H1 (cell line): ENCODE results near the gene DNAH8. TPM values are rescaled to one million over a fixed set of nuclear protein-coding genes. Genes with fewer than 3 reads are reported as not detected.
A peak's percentile ranks its signal among the peaks of the same experiment; 100 is the strongest.

Experiments
- CTCF ChIA-PET: fragments of 300-600 bp; sonication (Branson Sonifier 250); formaldehyde crosslinking; loops from one replicate; lab custom pipeline; 2021; ENCODE audit not compliant: partially characterized antibody; lab: Charles Lee
- POLR2A ChIA-PET: fragments of 300-600 bp; sonication (Branson Sonifier 250); formaldehyde crosslinking; loops from one replicate; lab custom pipeline; 2021; ENCODE audit warnings: inconsistent platforms; ENCODE audit not compliant: partially characterized antibody; lab: Charles Lee
- DNase-seq, 2 experiments: peaks; one replicate each; pipeline versions ENCODE4 v3.0.0 to v3.0.0-alpha.2; 2010 to 2022; ENCODE audit warnings: low spot score in 2 of 2, low read depth in 1 of 2, mixed read lengths in 1 of 2
- FAIRE-seq: peaks from 2 replicates; lab custom pipeline; 2011; peaks lifted over from hg19 to GRCh38; lab: Jason Lieb, UNC
- H2AFZ ChIP-seq: 2 replicates; pipeline ENCODE4 v1.8.1; 2012; ENCODE audit warnings: low read length, inconsistent platforms
- H2AK5ac ChIP-seq: 2 replicates; pipeline ENCODE4 v1.6.1; 2013; ENCODE audit warnings: low read depth, low read length
- H2BK120ac ChIP-seq: replicated peaks from 2 replicates; pipeline ENCODE3; 2013; ENCODE audit warnings: low read depth, low read length, inconsistent platforms
- H2BK12ac ChIP-seq: 2 replicates; pipeline ENCODE4 v1.6.1; 2013; ENCODE audit warnings: low read depth, low read length
- H2BK15ac ChIP-seq: 2 replicates; pipeline ENCODE4 v1.6.1; 2013; ENCODE audit warnings: low read length
- H2BK20ac ChIP-seq: 2 replicates; pipeline ENCODE4 v1.6.1; 2013; ENCODE audit warnings: low read length
- H2BK5ac ChIP-seq: 2 replicates; pipeline ENCODE4 v1.6.1; 2013; ENCODE audit warnings: low read depth, low read length
- H3K14ac ChIP-seq: 2 replicates; pipeline ENCODE4 v1.6.1; 2013; ENCODE audit warnings: inconsistent platforms; ENCODE audit not compliant: insufficient read length
- H3K18ac ChIP-seq: 2 replicates; pipeline ENCODE4 v1.6.1; 2013; ENCODE audit warnings: low read length; ENCODE audit errors: extremely low read depth
- H3K23ac ChIP-seq: 2 replicates; pipeline ENCODE4 v1.6.1; 2013; ENCODE audit warnings: inconsistent platforms; ENCODE audit not compliant: insufficient read length
- H3K23me2 ChIP-seq: 2 replicates; pipeline ENCODE4 v1.6.1; 2013; ENCODE audit warnings: low read depth, low read length
- H3K27ac ChIP-seq: 2 replicates; pipeline ENCODE4 v1.6.1; 2011; ENCODE audit warnings: low read depth, low read length, inconsistent platforms
- H3K27me3 ChIP-seq, 4 experiments: replicated peaks in 1 of 4; 1 replicate in 1 of 4; 2 replicates in 3 of 4; pipeline versions ENCODE4 v1.6.1 to v1.8.1; 2011 to 2013; ENCODE audit warnings: low read length in 3 of 4, mild to moderate bottlenecking in 3 of 4, inconsistent platforms in 2 of 4, mixed read lengths in 2 of 4, moderate library complexity in 1 of 4; ENCODE audit not compliant: control insufficient read depth in 3 of 4, insufficient read depth in 3 of 4; ENCODE audit errors: extremely low read depth in 1 of 4
- H3K36me3 ChIP-seq, 4 experiments: 2 replicates each; pipeline versions ENCODE4 v1.6.1 to v1.8.1; 2011 to 2013; ENCODE audit warnings: mild to moderate bottlenecking in 4 of 4, low read length in 3 of 4, moderate library complexity in 2 of 4, control low read depth in 1 of 4, inconsistent platforms in 1 of 4; ENCODE audit not compliant: insufficient read depth in 4 of 4, control insufficient read depth in 2 of 4
- H3K4ac ChIP-seq: replicated peaks from 2 replicates; pipeline ENCODE3; 2013; ENCODE audit warnings: low read length, low read depth, mixed read lengths, inconsistent platforms; ENCODE audit not compliant: insufficient read length
- H3K4me1 ChIP-seq, 4 experiments: replicated peaks in 1 of 4; 1 replicate in 1 of 4; 2 replicates in 3 of 4; pipeline versions ENCODE4 v1.6.1 to v1.8.1; 2011 to 2013; ENCODE audit warnings: low read length in 3 of 4, inconsistent platforms in 2 of 4, mixed read lengths in 1 of 4; ENCODE audit not compliant: insufficient read depth in 4 of 4, control insufficient read depth in 3 of 4
- H3K4me2 ChIP-seq, 2 experiments: 2 replicates each; pipeline versions ENCODE4 v1.6.1 to v1.8.1; 2011 to 2013; ENCODE audit warnings: low read depth in 2 of 2, low read length in 2 of 2, control low read depth in 1 of 2, inconsistent platforms in 1 of 2, mild to moderate bottlenecking in 1 of 2; ENCODE audit not compliant: insufficient read depth in 1 of 2
- H3K4me3 ChIP-seq, 4 experiments: fragments of 200-600, 300-600 bp in 1 of 4; sonication (generic), shearing (Covaris generic), sonication (Bioruptor Twin) in 1 of 4; 2 replicates each; pipeline versions ENCODE4 v1.5.1 to v1.8.1; 2011 to 2016; ENCODE audit warnings: low read length in 4 of 4, low read depth in 3 of 4, control low read depth in 2 of 4, inconsistent platforms in 2 of 4, mild to moderate bottlenecking in 2 of 4, mixed read lengths in 1 of 4, moderate library complexity in 1 of 4; ENCODE audit not compliant: insufficient read depth in 2 of 4; ENCODE audit errors: extremely low read depth in 1 of 4
- H3K56ac ChIP-seq: replicated peaks from 2 replicates; pipeline ENCODE3; 2013; ENCODE audit warnings: low read depth, mild to moderate bottlenecking, mixed read lengths, low read length, inconsistent platforms; ENCODE audit not compliant: insufficient read length
- H3K79me1 ChIP-seq: 2 replicates; pipeline ENCODE4 v1.6.1; 2013; ENCODE audit warnings: low read depth, low read length, control low read depth
- H3K79me2 ChIP-seq, 2 experiments: 2 replicates each; pipeline versions ENCODE4 v1.6.1 to v1.8.1; 2012 to 2013; ENCODE audit warnings: low read length in 2 of 2, mild to moderate bottlenecking in 2 of 2, inconsistent platforms in 1 of 2; ENCODE audit not compliant: insufficient read depth in 2 of 2, control insufficient read depth in 1 of 2
- H3K9ac ChIP-seq, 4 experiments: replicated peaks in 1 of 4; 1 replicate in 1 of 4; 2 replicates in 3 of 4; pipeline versions ENCODE4 v1.6.1 to v1.8.1; 2011 to 2013; ENCODE audit warnings: low read depth in 3 of 4, low read length in 3 of 4, control low read depth in 2 of 4, mild to moderate bottlenecking in 2 of 4, moderate library complexity in 2 of 4, inconsistent platforms in 1 of 4; ENCODE audit errors: extremely low read depth in 1 of 4
- H3K9me3 ChIP-seq, 2 experiments: 2 replicates each; pipeline versions ENCODE4 v1.6.1 to v1.8.1; 2012 to 2013; ENCODE audit warnings: mild to moderate bottlenecking in 2 of 2, moderate library complexity in 2 of 2, control low read depth in 1 of 2, inconsistent platforms in 1 of 2, low read depth in 1 of 2, low read length in 1 of 2, mixed read lengths in 1 of 2; ENCODE audit not compliant: insufficient read depth in 2 of 2
- H4K20me1 ChIP-seq, 2 experiments: replicated peaks in 1 of 2; 2 replicates each; pipeline versions ENCODE3 to v1.8.1; 2011 to 2013; ENCODE audit warnings: inconsistent platforms in 2 of 2, low read length in 2 of 2, mild to moderate bottlenecking in 1 of 2; ENCODE audit not compliant: insufficient read depth in 2 of 2, control insufficient read depth in 1 of 2
- H4K5ac ChIP-seq: 2 replicates; pipeline ENCODE4 v1.6.1; 2013; ENCODE audit warnings: low read length, low read depth, mixed read lengths, inconsistent platforms; ENCODE audit not compliant: insufficient read length
- H4K8ac ChIP-seq: 2 replicates; pipeline ENCODE4 v1.8.0; 2013; ENCODE audit warnings: mild to moderate bottlenecking, moderate library complexity, low read length, inconsistent platforms; ENCODE audit not compliant: insufficient read depth; ENCODE audit errors: extremely low read depth
- H4K91ac ChIP-seq: replicated peaks from 2 replicates; pipeline ENCODE3; 2013; ENCODE audit warnings: low read length, mixed read lengths, inconsistent platforms; ENCODE audit not compliant: insufficient read length
- BCL11A ChIP-seq, 2 experiments: IDR thresholded peaks; one replicate each; pipeline ENCODE4 v1.6.1; 2011; ENCODE audit warnings: low read depth in 2 of 2, low read length in 2 of 2, mild to moderate bottlenecking in 2 of 2
- CTCF ChIP-seq, 3 experiments: IDR thresholded peaks; 1 replicate in 2 of 3; 2 replicates in 1 of 3; pipeline versions ENCODE4 v1.5.1 to v1.6.1; 2011; ENCODE audit warnings: low read length in 3 of 3, mild to moderate bottlenecking in 3 of 3, inconsistent platforms in 2 of 3, low read depth in 1 of 3, moderate library complexity in 1 of 3; ENCODE audit not compliant: insufficient read depth in 1 of 3; ENCODE audit errors: control extremely low read depth in 1 of 3
- EGR1 ChIP-seq: IDR thresholded peaks from 2 replicates; pipeline ENCODE4 v1.6.1; 2011; ENCODE audit warnings: low read depth, low read length, borderline replicate concordance
- PHF8 ChIP-seq: fragments of 200-600 bp; sonication (generic); conservative IDR thresholded peaks from 2 replicates; pipeline ENCODE4 v1.7.1; 2012; ENCODE audit warnings: low read depth, mild to moderate bottlenecking, inconsistent platforms, low read length, moderate library complexity
- TAF1 ChIP-seq: IDR thresholded peaks from 2 replicates; pipeline ENCODE4 v1.6.1; 2011; ENCODE audit warnings: mild to moderate bottlenecking, low read depth, low read length
- USF2 ChIP-seq: IDR thresholded peaks from 2 replicates; pipeline ENCODE4 v1.6.1; 2011; ENCODE audit warnings: low read length, improper control_type of control experiment
- WGBS, 2 experiments: shearing (Covaris generic) in 1 of 2; methylation state at CpG; one replicate each; pipeline versions ENCODE4 v1.1.6 to v1.1.7; 2013 to 2015; ENCODE audit warnings: low lambda C conversion rate in 2 of 2, mixed read lengths in 2 of 2, inconsistent platforms in 1 of 2, low coverage in 1 of 2, missing lambda C conversion rate in 1 of 2; ENCODE audit not compliant: insufficient replicate concordance in 2 of 2, insufficient coverage in 1 of 2, insufficient read length in 1 of 2; ENCODE audit errors: extremely low coverage in 1 of 2, missing lambda C conversion rate in 1 of 2; 5-methylcytosine and 5-hydroxymethylcytosine counted together
- polyA plus RNA-seq, 7 experiments: library from polyadenylated mRNA; depleted of rRNA in 3 of 7; stranded (reverse) in 5 of 7; unstranded in 2 of 7; fragments of >200 nt in 5 of 7; fragments of 200-250 nt in 2 of 7; gene quantifications; 1 replicate in 5 of 7; 2 replicates in 1 of 7; 4 replicates in 1 of 7; pipeline versions ENCODE4 v1.2.1 to v1.2.3, GENCODE V29; 2011 to 2013; ENCODE audit warnings: missing spikeins in 2 of 7, mixed read lengths in 2 of 7
- total RNA-seq: library from RNA; stranded (reverse); fragmentation: NEBNext Ultra II Directional; extraction: Animal tissue kit (Norgen Biotek cat#: 25700); gene quantifications from 2 replicates; pipeline ENCODE4 v1.2.1, GENCODE V29; 2021

The DNAH8 gene
- total and polyA plus RNA-seq, 2 of the 8 experiments (the other 6 are each of a cell fraction or from before 2014, with no cell fraction given) = under 0.01 TPM; not detected in 1

GRCh38 chr6:38714239-38715015 lies 684 bp upstream of the DNAH8 start:
- ChIA-PET POLR2A (interaction anchor here (1.7 kb wide), 1 partner anchor 12 kb away, joined by 8 read pairs; the partner anchor contains the start of gene GLO1), CTCF (interaction anchor here (0.5 to 0.6 kb wide), 2 partner anchors 199 to 1042 kb away, joined by 3 to 4 read pairs; no protein-coding TSS in a partner anchor)
- Histone ChIP-seq H2AFZ (no peak overlapping the region), H4K91ac (no peak overlapping the region), H3K79me2 (no peaks in the 10 kb centered on the region), H3K36me3 (no peaks in the 10 kb centered on the region; a peak in 1 of 8 replicates), H3K27ac (no peak overlapping the region), H3K79me1 (no peaks in the 10 kb centered on the region), H2BK120ac (no peak overlapping the region), H2BK20ac (no peak overlapping the region), H2AK5ac (no peak overlapping the region), H4K20me1 (no peaks in the 10 kb centered on the region), H2BK12ac (no peak overlapping the region), H3K4ac (no peak overlapping the region), H4K8ac (no peak overlapping the region), H3K23me2 (no peaks in the 10 kb centered on the region), H2BK15ac (no peak overlapping the region), H3K56ac (no peak overlapping the region), H3K9me3 (peaks cover 2 to 3% of the 10 kb centered on the region in 2 experiments; a peak in 1 of 4 replicates), H2BK5ac (no peak overlapping the region), H3K27me3 (peaks cover 5 to 21% (median 15%) of the 10 kb centered on the region in 4 experiments; a peak in 6 of 7 replicates), H4K5ac (no peak overlapping the region), H3K18ac (no peak overlapping the region), H3K4me1 (no peaks in the 10 kb centered on the region), H3K14ac (no peak overlapping the region), H3K9ac (no peak overlapping the region), H3K4me2 (peak overlapping the region; percentile 62 to 64; a peak in 3 of 4 replicates), H3K4me3 (peak overlapping the region; percentile 17 to 60 (median 28); a peak in 5 of 8 replicates), H3K23ac (no peak overlapping the region)
- DNase-seq = no peak
- FAIRE-seq = no peak
- WGBS, 2 experiments = 76% methylated on average over 4 of the region's 4 CpGs; no CpG with 5 or more reads in 1 of the 2 experiments
- TF ChIP-seq EGR1 = no peak
- no peak for TF ChIP-seq CTCF (IDR thresholded peaks at IDR 0.05; ENCODE audit: control extremely low read depth in 1 of 3, insufficient read depth in 1 of 3, low read depth in 1 of 3, low read length in 3 of 3)
- TF ChIP-seq TAF1 = no peak
- no peak for TF ChIP-seq PHF8
- TF ChIP-seq USF2 = no peak
- no peak for TF ChIP-seq BCL11A (IDR thresholded peaks at IDR 0.05; ENCODE audit: low read depth in 2 of 2, low read length in 2 of 2)
